GM23338 (cell line): ENCODE measurements around the gene CYP19A1.

Source experiments
- CREB1 ChIP-seq: fragments of 250-450 bp; sonication (Bioruptor Pico); IDR thresholded peaks from 2 replicates; pipeline ENCODE4 v1.5.0; 2020; ENCODE audit warnings: low read depth, mild to moderate bottlenecking, moderate library complexity
- EZH2 ChIP-seq: fragments of 200-600 bp; sonication (generic); IDR thresholded peaks from one replicate; pipeline ENCODE4 v1.8.0; 2017; ENCODE audit warnings: antibody characterized with exemption, mild to moderate bottlenecking, low read depth; ENCODE audit not compliant: unreplicated experiment
- EZH2phosphoT487 ChIP-seq: fragments of 200-600 bp; sonication (generic); IDR thresholded peaks from one replicate; pipeline ENCODE4 v1.8.1; 2018; ENCODE audit warnings: antibody characterized with exemption; ENCODE audit not compliant: unreplicated experiment
- JUNB ChIP-seq: IDR thresholded peaks from one replicate; pipeline ENCODE4 v1.6.1; 2016; ENCODE audit warnings: antibody characterized with exemption; ENCODE audit not compliant: unreplicated experiment
- NANOG ChIP-seq: IDR thresholded peaks from 2 replicates; pipeline ENCODE4 v1.6.1; 2016; ENCODE audit warnings: antibody characterized with exemption, borderline replicate concordance
- POLR2AphosphoS5 ChIP-seq: IDR thresholded peaks from 2 replicates; pipeline ENCODE4 v1.6.1; 2016; ENCODE audit warnings: antibody characterized with exemption, low read depth
- STAT1 ChIP-seq: IDR thresholded peaks from one replicate; pipeline ENCODE4 v1.6.1; 2016; ENCODE audit warnings: antibody characterized with exemption; ENCODE audit not compliant: unreplicated experiment
- ZNF114 ChIP-seq: fragments of 250-450 bp; sonication (Bioruptor Pico); IDR thresholded peaks from 2 replicates; pipeline ENCODE4 v1.5.0; 2020; ENCODE audit warnings: mild to moderate bottlenecking, moderate library complexity
- ZNF331 ChIP-seq: fragments of 250-450 bp; sonication (Bioruptor Pico); IDR thresholded peaks from 2 replicates; pipeline ENCODE4 v1.5.0; 2020; ENCODE audit warnings: low read depth, mild to moderate bottlenecking, moderate library complexity
- TF ChIP-seq, protein P1 (sequence below), 2 experiments: fragments of 200-600 bp in 1 of 2; sonication (generic) in 1 of 2; conservative IDR thresholded peaks; 2 replicates each; pipeline versions ENCODE4 v1.5.1 to v1.6.1; 2016 to 2017; ENCODE audit warnings: antibody characterized with exemption in 2 of 2, low read depth in 2 of 2, mild to moderate bottlenecking in 2 of 2, moderate library complexity in 1 of 2
- TF ChIP-seq, protein P2 (sequence below): IDR thresholded peaks from 2 replicates; pipeline ENCODE4 v1.6.1; 2016; ENCODE audit warnings: antibody characterized with exemption
- TF ChIP-seq, protein P3 (sequence below): IDR thresholded peaks from one replicate; pipeline ENCODE4 v1.6.1; 2018; ENCODE audit warnings: antibody characterized with exemption; ENCODE audit not compliant: unreplicated experiment

DNA sequence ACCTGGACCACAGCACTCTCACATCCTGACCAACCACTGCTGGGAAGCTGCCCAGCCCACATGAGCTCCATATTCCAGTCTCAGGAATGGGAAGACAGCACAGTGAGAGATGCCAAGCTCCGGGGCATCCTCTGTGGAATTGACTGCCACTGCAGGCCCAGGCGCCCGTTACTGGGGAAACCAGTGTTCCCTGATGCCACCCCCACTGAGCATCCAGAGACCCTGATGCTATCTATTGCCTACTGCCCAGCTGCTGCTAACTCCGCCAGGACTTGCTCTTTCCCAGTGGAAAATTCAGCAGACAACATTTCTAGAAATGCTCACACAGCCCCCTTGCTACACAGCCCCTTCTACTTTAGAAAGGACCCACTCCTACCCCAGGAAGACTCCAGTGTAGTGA is 57.6 kb downstream of the CYP19A1 start:
- TF ChIP-seq, protein P1, sequence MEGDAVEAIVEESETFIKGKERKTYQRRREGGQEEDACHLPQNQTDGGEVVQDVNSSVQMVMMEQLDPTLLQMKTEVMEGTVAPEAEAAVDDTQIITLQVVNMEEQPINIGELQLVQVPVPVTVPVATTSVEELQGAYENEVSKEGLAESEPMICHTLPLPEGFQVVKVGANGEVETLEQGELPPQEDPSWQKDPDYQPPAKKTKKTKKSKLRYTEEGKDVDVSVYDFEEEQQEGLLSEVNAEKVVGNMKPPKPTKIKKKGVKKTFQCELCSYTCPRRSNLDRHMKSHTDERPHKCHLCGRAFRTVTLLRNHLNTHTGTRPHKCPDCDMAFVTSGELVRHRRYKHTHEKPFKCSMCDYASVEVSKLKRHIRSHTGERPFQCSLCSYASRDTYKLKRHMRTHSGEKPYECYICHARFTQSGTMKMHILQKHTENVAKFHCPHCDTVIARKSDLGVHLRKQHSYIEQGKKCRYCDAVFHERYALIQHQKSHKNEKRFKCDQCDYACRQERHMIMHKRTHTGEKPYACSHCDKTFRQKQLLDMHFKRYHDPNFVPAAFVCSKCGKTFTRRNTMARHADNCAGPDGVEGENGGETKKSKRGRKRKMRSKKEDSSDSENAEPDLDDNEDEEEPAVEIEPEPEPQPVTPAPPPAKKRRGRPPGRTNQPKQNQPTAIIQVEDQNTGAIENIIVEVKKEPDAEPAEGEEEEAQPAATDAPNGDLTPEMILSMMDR (conservative IDR thresholded peaks at IDR 0.05; ENCODE audit: low read depth in 2 of 2): no peak
- TF ChIP-seq CREB1 (CRISPR knock-in tag) (no peak), EZH2 (no peak), POLR2AphosphoS5 (no peak), EZH2phosphoT487 (no peak), ZNF114 (CRISPR knock-in tag) (no peak), ZNF331 (no peak), STAT1 (no peak), NANOG (no peak), JUNB (no peak)
- TF ChIP-seq, protein P2, sequence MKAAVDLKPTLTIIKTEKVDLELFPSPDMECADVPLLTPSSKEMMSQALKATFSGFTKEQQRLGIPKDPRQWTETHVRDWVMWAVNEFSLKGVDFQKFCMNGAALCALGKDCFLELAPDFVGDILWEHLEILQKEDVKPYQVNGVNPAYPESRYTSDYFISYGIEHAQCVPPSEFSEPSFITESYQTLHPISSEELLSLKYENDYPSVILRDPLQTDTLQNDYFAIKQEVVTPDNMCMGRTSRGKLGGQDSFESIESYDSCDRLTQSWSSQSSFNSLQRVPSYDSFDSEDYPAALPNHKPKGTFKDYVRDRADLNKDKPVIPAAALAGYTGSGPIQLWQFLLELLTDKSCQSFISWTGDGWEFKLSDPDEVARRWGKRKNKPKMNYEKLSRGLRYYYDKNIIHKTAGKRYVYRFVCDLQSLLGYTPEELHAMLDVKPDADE: no peak
- TF ChIP-seq, protein P3, sequence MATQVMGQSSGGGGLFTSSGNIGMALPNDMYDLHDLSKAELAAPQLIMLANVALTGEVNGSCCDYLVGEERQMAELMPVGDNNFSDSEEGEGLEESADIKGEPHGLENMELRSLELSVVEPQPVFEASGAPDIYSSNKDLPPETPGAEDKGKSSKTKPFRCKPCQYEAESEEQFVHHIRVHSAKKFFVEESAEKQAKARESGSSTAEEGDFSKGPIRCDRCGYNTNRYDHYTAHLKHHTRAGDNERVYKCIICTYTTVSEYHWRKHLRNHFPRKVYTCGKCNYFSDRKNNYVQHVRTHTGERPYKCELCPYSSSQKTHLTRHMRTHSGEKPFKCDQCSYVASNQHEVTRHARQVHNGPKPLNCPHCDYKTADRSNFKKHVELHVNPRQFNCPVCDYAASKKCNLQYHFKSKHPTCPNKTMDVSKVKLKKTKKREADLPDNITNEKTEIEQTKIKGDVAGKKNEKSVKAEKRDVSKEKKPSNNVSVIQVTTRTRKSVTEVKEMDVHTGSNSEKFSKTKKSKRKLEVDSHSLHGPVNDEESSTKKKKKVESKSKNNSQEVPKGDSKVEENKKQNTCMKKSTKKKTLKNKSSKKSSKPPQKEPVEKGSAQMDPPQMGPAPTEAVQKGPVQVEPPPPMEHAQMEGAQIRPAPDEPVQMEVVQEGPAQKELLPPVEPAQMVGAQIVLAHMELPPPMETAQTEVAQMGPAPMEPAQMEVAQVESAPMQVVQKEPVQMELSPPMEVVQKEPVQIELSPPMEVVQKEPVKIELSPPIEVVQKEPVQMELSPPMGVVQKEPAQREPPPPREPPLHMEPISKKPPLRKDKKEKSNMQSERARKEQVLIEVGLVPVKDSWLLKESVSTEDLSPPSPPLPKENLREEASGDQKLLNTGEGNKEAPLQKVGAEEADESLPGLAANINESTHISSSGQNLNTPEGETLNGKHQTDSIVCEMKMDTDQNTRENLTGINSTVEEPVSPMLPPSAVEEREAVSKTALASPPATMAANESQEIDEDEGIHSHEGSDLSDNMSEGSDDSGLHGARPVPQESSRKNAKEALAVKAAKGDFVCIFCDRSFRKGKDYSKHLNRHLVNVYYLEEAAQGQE: no peak
